GM23338 (cell line): ENCODE data around the gene ATCAY.

Experiments
- CTCF ChIP-seq, 2 experiments: fragments of 200-600 bp in 1 of 2; sonication (generic) in 1 of 2; conservative IDR thresholded peaks; 2 replicates each; pipeline versions ENCODE4 v1.5.1 to v1.6.1; 2016 to 2017; ENCODE audit warnings: antibody characterized with exemption in 2 of 2, low read depth in 2 of 2, mild to moderate bottlenecking in 2 of 2, moderate library complexity in 1 of 2
- POLR2AphosphoS5 ChIP-seq: IDR thresholded peaks from 2 replicates; pipeline ENCODE4 v1.6.1; 2016; ENCODE audit warnings: antibody characterized with exemption, low read depth

GRCh38 chr19:3959766-3960131, 79.3 kb downstream of the ATCAY start:
- TF ChIP-seq POLR2AphosphoS5: no peak
- TF ChIP-seq CTCF (conservative IDR thresholded peaks at IDR 0.05; ENCODE audit: low read depth in 2 of 2): no peak
